Stimulated activated CD4-positive, alpha-beta T cell treated with anti-CD3 and anti-CD28 coated beads, Interleukin-1b, Interleukin-23, amount 100 ng/mL, for 48 hours (primary cell): ENCODE results near the gene SNHG17.
"Not testable (repeated sequence)": the region's sequence is repeated elsewhere in the genome, so short reads cannot be mapped to it uniquely, and the experiment has no call there.

ENCODE experiments used
- DNase-seq: peaks from one replicate; pipeline ENCODE4 v3.0.0-alpha.2; 2020

SNHG17 gene

GRCh38 chr20:38434770-38435554 lies at the start of gene SNHG17:
Gene SNHG17, minus strand, starts transcription at chr20:38435328.
- peak; percentile 90 for DNase-seq

GRCh38 chr20:38479596-38479995 lies 44.5 kb upstream of the SNHG17 start:
- no peak for DNase-seq

- DNase-seq: no peak
Observed at GRCh38 chr20:38477747-38478146, 42.6 kb upstream of the SNHG17 start.

- no peak for DNase-seq
Observed at GRCh38 chr20:38473367-38473795, 38.3 kb upstream of the SNHG17 start.

DNA sequence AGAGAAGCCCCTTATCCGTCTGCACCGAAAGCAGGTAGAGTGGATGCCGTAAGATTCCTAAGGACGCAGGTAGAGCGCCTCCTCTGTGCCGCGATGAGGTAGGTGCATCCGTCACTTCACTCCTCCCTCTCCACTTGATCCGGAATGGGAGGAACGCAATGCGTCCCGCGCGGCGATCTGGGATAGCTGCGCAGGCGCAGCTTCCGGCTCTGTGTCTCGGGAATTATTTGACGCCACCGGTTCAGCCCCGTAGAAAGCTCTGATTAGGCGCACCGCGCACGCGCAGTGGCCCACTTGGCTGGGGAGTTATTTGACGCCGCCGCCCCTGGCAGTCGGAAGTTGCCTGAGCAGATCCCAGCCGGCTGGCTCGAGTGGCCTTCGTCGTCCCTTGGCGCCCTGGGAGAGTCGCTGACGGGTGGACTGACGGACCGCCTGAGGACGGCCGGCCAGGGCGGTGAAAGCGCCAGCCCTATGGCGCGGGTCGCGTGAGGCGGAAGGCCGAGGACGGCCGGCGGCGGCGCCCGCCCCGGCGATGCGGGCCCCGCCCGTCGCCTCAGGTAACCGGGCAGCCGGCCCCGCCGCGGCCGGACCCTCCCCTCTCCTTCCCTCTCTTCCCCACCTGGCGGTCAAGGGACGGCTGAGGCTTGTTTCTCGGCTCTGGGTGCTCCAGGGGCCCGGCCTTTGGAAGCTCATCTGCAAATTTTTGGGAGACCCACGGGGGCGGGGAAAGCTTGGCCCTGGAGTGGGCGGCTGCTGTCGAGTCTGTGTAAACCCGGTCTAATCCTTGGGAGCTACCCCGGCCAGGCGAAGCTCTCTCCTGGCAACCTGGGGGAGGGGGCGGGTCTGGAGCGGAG lies 37.6 kb upstream of the SNHG17 start, which contains the start of gene RALGAPB:
Gene RALGAPB, plus strand, starts transcription at position 331 of the 854 bp plus-strand sequence. CDS start 15,590 bp downstream, outside the sequence.
- DNase-seq: peak; percentile 98

- DNase-seq: no peak
Observed at GRCh38 chr20:38471987-38472512, 36.9 kb upstream of the SNHG17 start.

DNA sequence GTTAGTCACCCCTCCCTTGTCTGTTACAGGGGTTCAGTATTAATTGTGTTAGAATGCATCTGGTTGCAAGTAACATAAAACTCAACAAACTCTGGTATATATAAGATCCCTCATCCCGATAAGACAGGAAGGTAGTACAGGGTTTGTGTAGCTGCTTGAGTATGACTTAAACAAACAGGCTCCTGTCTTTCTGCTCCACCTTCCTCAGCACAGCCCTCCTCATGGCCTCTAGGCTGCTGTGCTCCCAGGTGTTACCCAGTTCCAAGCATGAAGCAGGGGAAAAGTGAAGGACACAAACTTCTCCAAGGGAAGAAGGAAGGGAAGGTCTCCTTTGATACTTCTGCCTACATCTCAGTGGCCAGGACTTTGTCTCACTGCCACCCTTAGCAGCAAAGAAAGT lies 36.1 kb upstream of the SNHG17 start:
- no peak for DNase-seq

- no peak for DNase-seq
Observed at GRCh38 chr20:38466983-38467382, 31.9 kb upstream of the SNHG17 start.

DNA sequence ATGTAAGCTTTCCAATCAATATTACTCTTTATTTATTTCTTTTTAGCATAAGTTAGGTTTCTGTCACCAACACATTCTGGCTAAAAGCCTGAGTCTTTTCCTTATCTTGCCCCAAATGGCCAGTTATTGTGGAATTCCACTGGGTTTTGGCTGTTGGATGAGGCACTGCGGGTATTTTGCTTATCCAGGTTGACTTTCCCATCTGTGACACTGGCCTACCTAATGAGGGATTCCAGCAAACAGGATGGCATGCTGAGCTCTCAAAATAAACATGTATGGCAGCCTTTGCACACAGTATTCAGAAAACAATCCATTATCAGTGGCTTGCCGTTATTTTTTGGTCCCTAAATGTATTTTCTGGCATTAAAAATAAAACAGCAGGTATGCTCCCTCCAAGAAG lies 31.0 kb upstream of the SNHG17 start:
- no peak for DNase-seq

DNA sequence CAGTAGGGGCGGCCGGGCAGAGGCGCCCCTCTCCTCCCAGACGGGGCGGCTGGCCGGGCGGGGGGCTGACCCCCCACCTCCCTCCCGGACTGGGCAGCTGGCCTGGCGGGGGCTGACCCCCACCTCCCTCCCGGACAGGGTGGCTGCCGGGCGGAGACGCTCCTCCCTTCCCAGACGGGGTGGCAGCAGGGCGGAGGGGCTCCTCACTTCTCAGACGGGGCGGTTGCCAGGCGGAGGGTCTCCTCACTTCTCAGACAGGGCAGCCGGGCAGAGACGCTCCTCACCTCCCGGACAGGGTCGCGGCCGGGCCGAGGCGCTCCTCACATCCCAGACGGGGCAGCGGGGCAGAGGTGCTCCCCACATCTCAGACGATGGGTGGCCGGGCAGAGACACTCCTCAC lies 26.4 kb upstream of the SNHG17 start:
- DNase-seq: not testable (repeated sequence)

GRCh38 chr20:38461167-38461566 lies 26.0 kb upstream of the SNHG17 start:
- not testable (repeated sequence) for DNase-seq

GRCh38 chr20:38460631-38461030 lies 25.5 kb upstream of the SNHG17 start:
- not testable (repeated sequence) for DNase-seq

- DNase-seq: no peak
Observed at GRCh38 chr20:38460040-38460623, 25.0 kb upstream of the SNHG17 start.

GRCh38 chr20:38458314-38458713 lies 23.2 kb upstream of the SNHG17 start:
- no peak for DNase-seq

- DNase-seq: no peak
Observed at GRCh38 chr20:38454556-38455473, 19.7 kb upstream of the SNHG17 start.

DNA sequence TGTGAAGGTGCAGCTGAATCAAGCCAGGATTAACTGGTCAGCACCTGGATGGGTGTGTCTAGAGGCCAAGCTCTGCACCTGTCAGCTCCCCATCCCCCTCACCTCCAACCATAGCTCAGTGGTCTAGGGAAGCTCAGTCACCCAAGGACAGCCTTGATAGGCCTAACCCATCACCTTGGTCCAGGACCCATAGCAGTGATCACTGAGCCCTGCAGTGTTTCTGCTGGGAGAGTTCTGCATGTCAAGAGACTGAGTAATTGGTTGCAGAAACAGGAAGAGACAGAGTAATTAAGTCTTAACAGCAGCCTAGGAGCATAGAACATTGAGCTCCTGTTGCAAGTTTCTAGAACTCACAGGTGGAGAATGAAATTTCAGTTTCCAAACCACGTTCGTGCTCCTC lies 18.8 kb upstream of the SNHG17 start:
- DNase-seq: no peak

DNA sequence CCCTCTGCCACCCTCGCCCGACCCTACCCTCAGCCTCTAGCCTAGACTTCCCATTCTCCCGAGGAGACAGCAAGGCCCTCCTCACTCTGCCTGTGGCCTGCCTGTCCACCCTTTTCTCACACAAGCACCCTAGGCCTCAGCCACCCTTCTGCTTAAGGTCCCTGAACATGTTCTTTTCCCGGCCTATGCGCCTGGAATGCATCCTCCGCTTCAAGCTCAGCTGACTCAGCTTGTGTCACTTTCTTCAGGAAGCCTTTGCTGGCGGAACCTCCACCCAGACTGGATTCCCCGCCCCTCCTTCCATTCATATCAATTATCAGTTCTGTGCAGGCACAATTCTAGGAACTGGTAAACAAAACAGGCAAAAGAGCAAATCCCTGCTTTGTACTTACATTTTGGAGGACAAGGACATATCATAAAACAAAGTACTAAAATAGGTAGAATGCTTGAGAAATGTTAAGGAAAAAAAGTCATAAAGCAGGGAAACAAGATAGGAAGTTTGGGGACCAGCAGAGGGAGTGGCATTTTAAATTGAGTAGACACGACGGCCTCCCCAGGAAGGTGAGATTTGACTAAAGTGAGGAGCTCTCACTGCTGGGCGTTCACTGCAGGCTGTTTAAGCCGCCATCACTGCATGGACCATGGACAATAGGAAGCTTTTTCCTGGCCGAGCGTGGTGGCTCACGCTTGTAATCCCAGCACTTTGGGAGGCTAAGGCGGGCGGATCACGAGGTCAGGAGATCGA lies 17.9 kb upstream of the SNHG17 start:
- DNase-seq: no peak

DNA sequence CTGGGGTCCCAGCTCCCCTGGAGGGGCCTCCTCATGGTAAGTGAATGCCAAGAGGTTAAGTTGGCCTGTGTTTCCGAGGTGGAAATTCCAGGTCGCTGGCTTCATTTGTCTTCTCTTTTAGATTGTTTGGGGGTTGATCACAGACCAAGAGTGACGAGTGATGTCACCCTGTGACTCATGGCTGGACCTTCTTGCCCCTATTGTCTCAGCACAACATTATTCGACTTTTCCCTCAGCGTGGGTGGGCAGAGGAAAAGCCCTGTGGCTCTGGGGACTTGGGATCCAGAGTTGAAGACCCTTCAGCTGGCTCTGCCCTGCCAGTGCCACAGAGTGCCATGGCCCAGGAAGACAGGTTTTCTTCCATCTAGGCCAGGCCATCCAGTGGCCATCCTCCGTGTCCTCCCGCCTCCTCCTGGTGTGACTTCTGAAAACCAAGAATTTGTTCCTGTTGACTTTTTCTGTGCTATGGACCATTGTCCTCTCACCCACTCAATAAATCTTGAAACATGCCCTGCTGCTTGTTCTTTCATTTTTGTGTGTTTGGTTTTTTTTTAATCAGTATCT lies 15.4 kb upstream of the SNHG17 start:
- DNase-seq: no peak

- no peak for DNase-seq
Observed at GRCh38 chr20:38449046-38449445, 13.9 kb upstream of the SNHG17 start.

- DNase-seq: no peak
Observed at GRCh38 chr20:38447931-38448675, 13.0 kb upstream of the SNHG17 start.
